GM23338 (cell line): Measurements from ENCODE around the gene OAS3. TPM values are rescaled to one million over a fixed set of nuclear protein-coding genes. Genes with fewer than 3 reads are reported as not detected.
"Not testable (repeated sequence)": the region's sequence is repeated elsewhere in the genome, so short reads cannot be mapped to it uniquely, and the experiment has no call there.

Source experiments
- ATAC-seq: fragments of 200-7000 bp; cut with Tn5 transposase; 3 replicates; pipeline ENCODE4 v1.9.1; 2020
- DNase-seq: peaks from one replicate; pipeline ENCODE4 v3.0.0-alpha.2; 2015; ENCODE audit warnings: low spot score
- H2AFZ ChIP-seq: fragments of 200-600 bp; sonication (generic); 2 replicates; pipeline ENCODE4 v1.8.0; 2016; ENCODE audit warnings: antibody characterized with exemption, mild to moderate bottlenecking, moderate library complexity
- H3F3A ChIP-seq: fragments of 200-600 bp; sonication (generic); replicated peaks from 2 replicates; pipeline ENCODE4 v1.8.0; 2017; ENCODE audit warnings: antibody characterized with exemption, mixed run types, low read depth
- H3K27ac ChIP-seq: fragments of 200-600 bp; sonication (generic); 2 replicates; pipeline ENCODE4 v1.6.1; 2016; ENCODE audit warnings: low read depth
- H3K27me3 ChIP-seq: fragments of 200-600 bp; sonication (generic); 2 replicates; pipeline ENCODE4 v1.8.0; 2016; ENCODE audit warnings: mild to moderate bottlenecking, mixed run types, moderate library complexity; ENCODE audit not compliant: insufficient read depth
- H3K36me3 ChIP-seq: fragments of 200-600 bp; sonication (generic); 2 replicates; pipeline ENCODE4 v1.8.0; 2016; ENCODE audit warnings: mild to moderate bottlenecking; ENCODE audit not compliant: insufficient read depth
- H3K4me1 ChIP-seq: fragments of 200-600 bp; sonication (generic); 2 replicates; pipeline ENCODE4 v1.8.0; 2016; ENCODE audit warnings: mild to moderate bottlenecking, moderate library complexity; ENCODE audit not compliant: insufficient read depth
- H3K4me2 ChIP-seq: fragments of 200-600 bp; sonication (generic); 2 replicates; pipeline ENCODE4 v1.7.1; 2017; ENCODE audit warnings: mixed run types
- H3K4me3 ChIP-seq: fragments of 200-600 bp; sonication (generic); 2 replicates; pipeline ENCODE4 v1.6.1; 2016; ENCODE audit warnings: mixed run types
- H3K79me2 ChIP-seq: fragments of 200-600 bp; sonication (generic); replicated peaks from 2 replicates; pipeline ENCODE4 v1.8.0; 2017; ENCODE audit warnings: mild to moderate bottlenecking; ENCODE audit not compliant: insufficient read depth
- H3K9me2 ChIP-seq: fragments of 200-600 bp; sonication (generic); 2 replicates; pipeline ENCODE4 v1.8.0; 2017; ENCODE audit not compliant: insufficient read depth
- H4K20me1 ChIP-seq: fragments of 200-600 bp; sonication (generic); replicated peaks from 2 replicates; pipeline ENCODE4 v1.8.0; 2017; ENCODE audit warnings: mild to moderate bottlenecking; ENCODE audit not compliant: insufficient read depth
- H3K27ac Mint-ChIP-seq: 2 replicates; pipeline ENCODE4 v1.8.0; 2020; ENCODE audit warnings: inconsistent platforms, mild to moderate bottlenecking, moderate library complexity, mixed read lengths
- H3K27me3 Mint-ChIP-seq: 3 replicates; pipeline ENCODE4 v1.8.0; 2022; ENCODE audit warnings: low read depth, mild to moderate bottlenecking, moderate library complexity, mixed read lengths, inconsistent platforms; ENCODE audit not compliant: insufficient read depth, poor library complexity
- H3K36me3 Mint-ChIP-seq: 3 replicates; pipeline ENCODE4 v1.8.0; 2021; ENCODE audit warnings: low read depth, mild to moderate bottlenecking, inconsistent platforms, moderate library complexity, mixed read lengths
- H3K4me1 Mint-ChIP-seq: 3 replicates; pipeline ENCODE4 v1.8.0; 2020; ENCODE audit warnings: mild to moderate bottlenecking, inconsistent platforms, mixed read lengths
- H3K4me3 Mint-ChIP-seq: 3 replicates; pipeline ENCODE4 v1.8.0; 2021; ENCODE audit warnings: moderate library complexity, mild to moderate bottlenecking, inconsistent platforms, mixed read lengths
- H3K9me3 Mint-ChIP-seq: 3 replicates; pipeline ENCODE4 v1.8.0; 2020; ENCODE audit warnings: moderate library complexity, mild to moderate bottlenecking, inconsistent platforms, mixed read lengths
- EZH2 ChIP-seq: fragments of 200-600 bp; sonication (generic); IDR thresholded peaks from one replicate; pipeline ENCODE4 v1.8.0; 2017; ENCODE audit warnings: antibody characterized with exemption, mild to moderate bottlenecking, low read depth; ENCODE audit not compliant: unreplicated experiment
- EZH2phosphoT487 ChIP-seq: fragments of 200-600 bp; sonication (generic); IDR thresholded peaks from one replicate; pipeline ENCODE4 v1.8.1; 2018; ENCODE audit warnings: antibody characterized with exemption; ENCODE audit not compliant: unreplicated experiment
- JUNB ChIP-seq: IDR thresholded peaks from one replicate; pipeline ENCODE4 v1.6.1; 2016; ENCODE audit warnings: antibody characterized with exemption; ENCODE audit not compliant: unreplicated experiment
- NANOG ChIP-seq: IDR thresholded peaks from 2 replicates; pipeline ENCODE4 v1.6.1; 2016; ENCODE audit warnings: antibody characterized with exemption, borderline replicate concordance
- STAT1 ChIP-seq: IDR thresholded peaks from one replicate; pipeline ENCODE4 v1.6.1; 2016; ENCODE audit warnings: antibody characterized with exemption; ENCODE audit not compliant: unreplicated experiment
- ZNF114 ChIP-seq: fragments of 250-450 bp; sonication (Bioruptor Pico); IDR thresholded peaks from 2 replicates; pipeline ENCODE4 v1.5.0; 2020; ENCODE audit warnings: mild to moderate bottlenecking, moderate library complexity
- polyA plus RNA-seq: library from polyadenylated mRNA; unstranded; fragments of >200 nt; fragmentation: Nextera tagmentation; extraction: Ambion mirVana; gene quantifications from 2 replicates; pipeline ENCODE4 v1.2.1, GENCODE V29; 2016
- total RNA-seq: library from RNA; depleted of rRNA; stranded (reverse); fragments of >200 nt; shearing (Covaris generic); gene quantifications from 2 replicates; pipeline ENCODE4 v1.2.3, GENCODE V29; 2014
- TF ChIP-seq, protein P1 (sequence below), 2 experiments: fragments of 200-600 bp in 1 of 2; sonication (generic) in 1 of 2; conservative IDR thresholded peaks; 2 replicates each; pipeline versions ENCODE4 v1.5.1 to v1.6.1; 2016 to 2017; ENCODE audit warnings: antibody characterized with exemption in 2 of 2, low read depth in 2 of 2, mild to moderate bottlenecking in 2 of 2, moderate library complexity in 1 of 2
- TF ChIP-seq, protein P2 (sequence below): IDR thresholded peaks from 2 replicates; pipeline ENCODE4 v1.6.1; 2016; ENCODE audit warnings: antibody characterized with exemption
- TF ChIP-seq, protein P3 (sequence below): IDR thresholded peaks from one replicate; pipeline ENCODE4 v1.6.1; 2018; ENCODE audit warnings: antibody characterized with exemption; ENCODE audit not compliant: unreplicated experiment

The OAS3 gene
- total and polyA plus RNA-seq, 2 experiments from 2014 or later = 0.27 to 1.4 TPM

DNA sequence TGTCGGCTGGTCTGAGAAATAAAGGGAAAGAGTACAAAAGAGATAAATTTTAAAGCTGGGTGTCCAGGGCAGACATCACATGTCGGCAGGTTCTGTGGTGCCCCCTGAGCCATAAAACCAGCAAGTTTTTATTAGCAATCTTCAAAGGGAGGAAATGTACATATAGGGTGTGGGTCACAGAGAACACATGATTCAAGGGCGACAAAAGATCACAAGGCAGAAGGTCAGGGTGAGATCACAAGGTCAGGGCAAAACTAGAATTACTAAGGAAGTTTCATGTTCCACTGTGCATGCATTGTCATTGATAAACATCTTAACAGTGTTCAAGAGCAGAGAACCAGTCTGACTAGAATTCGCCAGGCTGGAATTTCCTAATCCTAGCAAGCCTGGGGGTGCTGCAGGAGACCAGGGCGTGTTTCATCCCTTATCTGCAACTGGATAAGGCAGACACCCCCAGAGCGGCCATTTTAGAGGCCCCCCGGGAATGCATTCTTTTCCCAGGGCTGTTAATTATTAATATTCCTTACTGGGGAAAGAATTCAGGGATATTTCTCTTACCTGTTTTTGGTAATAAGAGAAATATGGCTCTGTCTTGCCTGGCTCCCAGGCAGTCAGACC, 11.7 kb upstream of the OAS3 start:
- H3K27me3 Mint-ChIP-seq, H3K4me1 ChIP-seq, H3K9me2 ChIP-seq, H2AFZ ChIP-seq, H4K20me1 ChIP-seq, H3K4me3 Mint-ChIP-seq, H3K36me3 ChIP-seq, H3K4me1 Mint-ChIP-seq, H3K27ac ChIP-seq, H3K27me3 ChIP-seq, H3K4me2 ChIP-seq, H3K4me3 ChIP-seq, H3K36me3 Mint-ChIP-seq, H3F3A ChIP-seq, DNase-seq, H3K79me2 ChIP-seq, ATAC-seq: not testable (repeated sequence)
- H3K27ac Mint-ChIP-seq = peak overlapping the region; percentile 68; the same call in 1 of the 2 replicates
- H3K9me3 Mint-ChIP-seq = peaks cover 18% of the 10 kb centered on the region

DNA sequence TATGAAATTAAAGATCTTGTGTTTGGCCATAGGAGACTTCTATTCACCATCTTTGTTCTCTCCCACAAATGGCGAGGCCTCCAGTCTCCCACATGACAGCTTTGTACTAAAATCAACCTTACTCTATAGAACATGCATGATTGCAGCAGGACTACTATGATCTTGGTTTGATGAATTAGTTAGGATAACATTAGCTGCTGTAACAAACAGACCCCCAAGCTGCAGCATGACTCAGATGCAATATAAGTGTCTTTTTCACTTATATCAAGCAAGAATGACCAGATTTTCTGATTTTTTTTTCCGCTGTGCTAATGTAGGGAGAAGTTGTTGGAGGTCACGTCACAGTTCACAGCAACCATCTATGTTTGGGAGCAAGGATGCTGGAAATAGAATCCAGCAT, 10.8 kb upstream of the OAS3 start:
- Histone ChIP-seq H3K9me2 (no peaks in the 10 kb centered on the region; the same call in 1 of the 2 replicates), H3K4me2 (no peak overlapping the region), H3F3A (no peaks in the 10 kb centered on the region), H3K79me2 (no peaks in the 10 kb centered on the region), H3K4me3 (no peak overlapping the region), H3K4me1 (no peaks in the 10 kb centered on the region), H3K27ac (no peak overlapping the region), H3K27me3 (no peaks in the 10 kb centered on the region), H4K20me1 (no peaks in the 10 kb centered on the region), H2AFZ (no peak overlapping the region), H3K36me3 (no peaks in the 10 kb centered on the region)
- H3K4me3 Mint-ChIP-seq = no peak overlapping the region
- peaks cover 4% of the 10 kb centered on the region for H3K4me1 Mint-ChIP-seq
- peaks cover 18% of the 10 kb centered on the region for H3K9me3 Mint-ChIP-seq
- ATAC-seq (no peak), DNase-seq (no peak)
- peaks cover 3% of the 10 kb centered on the region for H3K27me3 Mint-ChIP-seq
- H3K36me3 Mint-ChIP-seq = peaks cover 4% of the 10 kb centered on the region; the same call in 2 of the 3 replicates
- H3K27ac Mint-ChIP-seq = no peak overlapping the region
- TF ChIP-seq EZH2 = no peak
- TF ChIP-seq, protein P1, sequence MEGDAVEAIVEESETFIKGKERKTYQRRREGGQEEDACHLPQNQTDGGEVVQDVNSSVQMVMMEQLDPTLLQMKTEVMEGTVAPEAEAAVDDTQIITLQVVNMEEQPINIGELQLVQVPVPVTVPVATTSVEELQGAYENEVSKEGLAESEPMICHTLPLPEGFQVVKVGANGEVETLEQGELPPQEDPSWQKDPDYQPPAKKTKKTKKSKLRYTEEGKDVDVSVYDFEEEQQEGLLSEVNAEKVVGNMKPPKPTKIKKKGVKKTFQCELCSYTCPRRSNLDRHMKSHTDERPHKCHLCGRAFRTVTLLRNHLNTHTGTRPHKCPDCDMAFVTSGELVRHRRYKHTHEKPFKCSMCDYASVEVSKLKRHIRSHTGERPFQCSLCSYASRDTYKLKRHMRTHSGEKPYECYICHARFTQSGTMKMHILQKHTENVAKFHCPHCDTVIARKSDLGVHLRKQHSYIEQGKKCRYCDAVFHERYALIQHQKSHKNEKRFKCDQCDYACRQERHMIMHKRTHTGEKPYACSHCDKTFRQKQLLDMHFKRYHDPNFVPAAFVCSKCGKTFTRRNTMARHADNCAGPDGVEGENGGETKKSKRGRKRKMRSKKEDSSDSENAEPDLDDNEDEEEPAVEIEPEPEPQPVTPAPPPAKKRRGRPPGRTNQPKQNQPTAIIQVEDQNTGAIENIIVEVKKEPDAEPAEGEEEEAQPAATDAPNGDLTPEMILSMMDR (conservative IDR thresholded peaks at IDR 0.05; ENCODE audit: low read depth in 2 of 2) = no peak
- TF ChIP-seq EZH2phosphoT487 = no peak
- TF ChIP-seq, protein P2, sequence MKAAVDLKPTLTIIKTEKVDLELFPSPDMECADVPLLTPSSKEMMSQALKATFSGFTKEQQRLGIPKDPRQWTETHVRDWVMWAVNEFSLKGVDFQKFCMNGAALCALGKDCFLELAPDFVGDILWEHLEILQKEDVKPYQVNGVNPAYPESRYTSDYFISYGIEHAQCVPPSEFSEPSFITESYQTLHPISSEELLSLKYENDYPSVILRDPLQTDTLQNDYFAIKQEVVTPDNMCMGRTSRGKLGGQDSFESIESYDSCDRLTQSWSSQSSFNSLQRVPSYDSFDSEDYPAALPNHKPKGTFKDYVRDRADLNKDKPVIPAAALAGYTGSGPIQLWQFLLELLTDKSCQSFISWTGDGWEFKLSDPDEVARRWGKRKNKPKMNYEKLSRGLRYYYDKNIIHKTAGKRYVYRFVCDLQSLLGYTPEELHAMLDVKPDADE = no peak
- TF ChIP-seq ZNF114 (CRISPR knock-in tag) = no peak
- TF ChIP-seq STAT1 = no peak
- TF ChIP-seq, protein P3, sequence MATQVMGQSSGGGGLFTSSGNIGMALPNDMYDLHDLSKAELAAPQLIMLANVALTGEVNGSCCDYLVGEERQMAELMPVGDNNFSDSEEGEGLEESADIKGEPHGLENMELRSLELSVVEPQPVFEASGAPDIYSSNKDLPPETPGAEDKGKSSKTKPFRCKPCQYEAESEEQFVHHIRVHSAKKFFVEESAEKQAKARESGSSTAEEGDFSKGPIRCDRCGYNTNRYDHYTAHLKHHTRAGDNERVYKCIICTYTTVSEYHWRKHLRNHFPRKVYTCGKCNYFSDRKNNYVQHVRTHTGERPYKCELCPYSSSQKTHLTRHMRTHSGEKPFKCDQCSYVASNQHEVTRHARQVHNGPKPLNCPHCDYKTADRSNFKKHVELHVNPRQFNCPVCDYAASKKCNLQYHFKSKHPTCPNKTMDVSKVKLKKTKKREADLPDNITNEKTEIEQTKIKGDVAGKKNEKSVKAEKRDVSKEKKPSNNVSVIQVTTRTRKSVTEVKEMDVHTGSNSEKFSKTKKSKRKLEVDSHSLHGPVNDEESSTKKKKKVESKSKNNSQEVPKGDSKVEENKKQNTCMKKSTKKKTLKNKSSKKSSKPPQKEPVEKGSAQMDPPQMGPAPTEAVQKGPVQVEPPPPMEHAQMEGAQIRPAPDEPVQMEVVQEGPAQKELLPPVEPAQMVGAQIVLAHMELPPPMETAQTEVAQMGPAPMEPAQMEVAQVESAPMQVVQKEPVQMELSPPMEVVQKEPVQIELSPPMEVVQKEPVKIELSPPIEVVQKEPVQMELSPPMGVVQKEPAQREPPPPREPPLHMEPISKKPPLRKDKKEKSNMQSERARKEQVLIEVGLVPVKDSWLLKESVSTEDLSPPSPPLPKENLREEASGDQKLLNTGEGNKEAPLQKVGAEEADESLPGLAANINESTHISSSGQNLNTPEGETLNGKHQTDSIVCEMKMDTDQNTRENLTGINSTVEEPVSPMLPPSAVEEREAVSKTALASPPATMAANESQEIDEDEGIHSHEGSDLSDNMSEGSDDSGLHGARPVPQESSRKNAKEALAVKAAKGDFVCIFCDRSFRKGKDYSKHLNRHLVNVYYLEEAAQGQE = no peak
- TF ChIP-seq JUNB = no peak
- TF ChIP-seq NANOG = no peak
